Sigmoid colon (tissue), 4 donors: ENCODE data around the gene NAB2.

ENCODE experiments used
- CTCF ChIP-seq, 4 experiments: fragments of 450-650 bp in 3 of 4; fragments of 200-600 bp in 1 of 4; IDR thresholded peaks; one replicate each; pipeline ENCODE4 v1.5.1; 2016 to 2019; ENCODE audit warnings: antibody characterized with exemption in 4 of 4, mild to moderate bottlenecking in 3 of 4, moderate library complexity in 2 of 4
- EP300 ChIP-seq, 4 donors: sonication (generic); formaldehyde crosslinking; IDR thresholded peaks; one replicate each; pipeline ENCODE4 v1.6.1; 2017; ENCODE audit warnings: antibody characterized with exemption in 4 of 4
- POLR2A ChIP-seq, 2 donors: fragments of 450-650 bp; IDR thresholded peaks; one replicate each; pipeline ENCODE4 v1.6.1; 2016; ENCODE audit warnings: antibody characterized with exemption in 2 of 2, mild to moderate bottlenecking in 2 of 2, moderate library complexity in 2 of 2
- POLR2AphosphoS5 ChIP-seq, 4 donors: sonication (generic); formaldehyde crosslinking; IDR thresholded peaks; one replicate each; pipeline ENCODE4 v1.6.1; 2017; ENCODE audit warnings: antibody characterized with exemption in 4 of 4

GRCh38 chr12:57044889-57045288 lies 44.0 kb upstream of the NAB2 start:
- TF ChIP-seq POLR2AphosphoS5 (IDR thresholded peaks at IDR 0.05) = no peak
- TF ChIP-seq CTCF (IDR thresholded peaks at IDR 0.05) = no peak
- no peak for TF ChIP-seq EP300 (IDR thresholded peaks at IDR 0.05)
- no peak for TF ChIP-seq POLR2A (IDR thresholded peaks at IDR 0.05)
